ENCODE results near the gene ATP6V1D.

DNA sequence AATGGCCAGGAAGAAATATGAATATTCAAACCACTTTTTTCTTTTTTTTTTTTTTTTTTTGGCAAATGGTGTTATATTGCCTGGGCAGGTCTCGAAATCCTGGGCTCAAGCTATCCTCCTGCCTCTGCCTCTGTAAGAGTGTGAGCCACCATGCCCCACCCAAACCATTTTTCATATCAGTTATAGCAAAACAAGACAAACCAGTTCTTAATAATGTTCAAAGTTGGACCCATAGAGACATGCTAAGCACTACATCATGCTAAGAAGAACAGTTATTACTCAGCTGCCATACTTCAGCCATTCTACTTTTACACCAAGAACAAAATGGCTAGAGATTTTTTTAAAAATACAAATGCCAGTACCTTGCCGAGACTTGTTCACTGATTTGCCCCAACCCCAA, 26.0 kb upstream of the ATP6V1D start:
- TF ChIP-seq CTCF (IDR thresholded peaks at IDR 0.05; ENCODE audit: borderline replicate concordance, extremely low read depth, low read length, poor library complexity, severe bottlenecking): no peak
- no peak for TF ChIP-seq EZH2 (IDR thresholded peaks at IDR 0.05; ENCODE audit: borderline replicate concordance, low read depth, low read length, severe bottlenecking)
